Activated T-cell treated with anti-CD3 and anti-CD28 coated beads, Interleukin-2, amount 50 U/mL, for 48 hours (primary cell): ENCODE results near the gene RAB8B.

Experiments used
- DNase-seq, 2 experiments: peaks; one replicate each; pipeline ENCODE4 v3.0.0-alpha.2; 2020

Gene RAB8B

DNA sequence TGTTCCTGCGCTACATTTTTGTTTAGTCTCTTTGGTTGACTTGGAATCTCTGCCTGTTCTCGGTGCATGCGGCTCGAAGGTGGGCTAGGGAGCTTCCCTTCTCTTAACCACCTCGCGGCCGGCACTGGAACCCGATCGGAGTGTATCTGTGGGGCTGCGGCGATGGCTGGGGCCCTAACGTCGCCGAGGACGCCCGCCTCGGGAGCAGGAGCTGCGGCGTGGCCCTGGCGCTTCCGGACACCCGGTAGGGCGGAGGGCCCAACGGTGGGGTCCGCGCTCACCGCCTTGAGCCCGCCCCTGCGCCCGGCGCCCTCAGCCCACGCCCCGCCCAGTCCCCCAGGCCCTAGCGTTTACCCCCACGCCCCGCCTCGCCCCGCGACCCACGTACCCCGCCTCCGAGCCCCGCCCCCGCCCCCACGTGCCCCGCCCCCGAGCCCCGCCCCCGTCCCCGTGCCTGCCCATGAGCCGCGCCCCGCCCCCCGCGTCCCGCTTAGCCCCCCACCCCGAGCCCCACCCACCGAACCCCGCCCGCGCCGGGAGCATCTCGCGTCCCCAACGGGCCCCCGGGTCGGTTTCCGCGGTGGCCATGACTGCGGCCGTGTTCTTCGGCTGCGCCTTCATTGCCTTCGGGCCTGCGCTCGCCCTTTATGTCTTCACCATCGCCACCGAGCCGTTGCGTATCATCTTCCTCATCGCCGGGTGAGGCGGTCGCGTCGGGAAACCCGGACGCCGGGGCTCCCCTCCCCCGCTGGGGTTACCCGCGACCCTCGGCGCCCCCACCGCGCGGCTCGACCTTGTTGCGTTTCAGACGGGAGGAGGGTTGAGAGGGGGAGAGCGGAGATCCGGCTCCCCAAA is 87.9 kb downstream of the RAB8B start, which contains the start of gene APH1B:
APH1B (plus strand) TSS at position 568 of the 855 bp plus-strand sequence; CDS start at position 587, 19 bp downstream.
- peak; percentile 76 to 81 for DNase-seq

DNA sequence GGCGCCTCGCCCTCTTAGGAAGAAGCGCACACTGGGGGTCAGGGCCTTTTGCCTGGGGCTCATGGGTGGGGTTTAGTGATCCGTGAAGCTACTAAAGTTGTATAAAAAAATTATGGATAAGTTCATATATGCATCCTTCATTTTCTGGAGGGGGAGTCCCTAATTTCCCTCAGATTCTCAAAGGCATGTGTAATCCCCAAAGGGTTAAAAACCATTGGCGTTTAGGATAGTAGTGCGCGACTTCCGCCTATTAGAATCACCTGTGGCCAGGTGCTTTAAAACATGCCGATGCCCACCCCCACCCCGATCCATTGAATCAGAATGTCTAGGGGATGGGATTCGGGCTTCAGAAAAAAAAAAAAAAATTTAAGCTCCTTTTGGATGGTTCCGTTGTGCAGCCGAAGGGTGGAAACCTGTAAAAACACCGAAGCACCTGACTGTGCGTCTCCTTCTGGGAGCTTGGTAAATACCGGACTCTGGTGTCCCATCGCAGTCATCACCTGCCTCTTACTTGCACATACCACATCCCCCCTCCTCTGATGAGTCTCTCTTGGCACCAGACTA is 88.6 kb downstream of the RAB8B start:
- DNase-seq: no peak

DNA sequence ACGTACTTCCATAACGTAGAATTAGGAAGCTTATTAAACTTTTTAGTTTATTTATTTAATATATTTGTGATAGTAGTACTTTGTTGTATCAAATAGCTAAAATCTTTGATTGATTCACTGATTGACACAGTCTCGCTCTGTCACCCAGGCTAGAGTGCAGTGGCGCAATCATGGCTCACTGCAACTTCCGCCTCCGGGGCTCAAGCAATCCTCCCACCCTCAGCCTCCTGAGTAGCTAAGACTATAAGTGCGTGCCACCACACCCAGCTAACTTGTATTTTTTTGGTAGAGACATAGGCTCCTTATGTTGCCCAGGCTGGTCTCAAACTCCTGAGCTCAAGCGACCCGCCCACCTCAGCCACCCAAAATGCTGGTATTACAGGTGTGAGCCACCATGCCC is 93.7 kb downstream of the RAB8B start:
- no peak for DNase-seq

DNA sequence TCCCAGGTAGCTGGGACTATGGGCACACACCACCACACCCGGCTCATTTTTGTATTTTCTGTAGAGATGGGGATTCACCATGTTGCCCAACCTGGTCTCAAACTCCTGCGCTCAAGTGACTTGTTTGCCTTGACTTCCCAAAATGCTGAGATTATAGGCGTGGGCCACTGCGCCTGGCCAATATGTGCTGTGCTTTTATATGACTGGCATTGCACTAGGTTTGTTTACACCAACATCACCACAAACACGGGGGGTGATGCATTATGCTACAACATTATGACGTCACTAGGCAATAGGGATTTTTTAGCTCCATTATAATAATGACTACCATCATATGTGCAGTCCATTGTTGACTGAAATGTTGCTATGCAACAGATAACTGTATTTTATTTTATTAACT is 94.9 kb downstream of the RAB8B start:
- DNase-seq: no peak

DNA sequence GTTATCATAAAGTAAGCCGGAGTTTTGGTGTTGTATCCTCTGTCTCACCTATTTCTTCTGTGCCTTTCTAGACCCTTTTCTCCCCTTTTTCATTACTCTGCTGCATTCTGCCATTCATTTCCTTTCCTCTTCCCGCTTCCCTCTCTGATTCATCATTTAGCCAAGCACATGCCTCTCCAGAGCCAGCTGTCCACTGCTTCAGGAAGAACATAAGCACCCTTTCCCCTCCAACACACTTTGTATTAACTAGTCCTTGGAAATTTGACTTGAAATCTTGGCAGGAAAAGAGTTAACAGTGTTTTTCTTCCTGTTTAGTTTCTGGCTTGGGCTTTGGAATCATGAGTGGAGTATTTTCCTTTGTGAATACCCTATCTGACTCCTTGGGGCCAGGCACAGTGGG is 97.7 kb downstream of the RAB8B start:
- DNase-seq: no peak

DNA sequence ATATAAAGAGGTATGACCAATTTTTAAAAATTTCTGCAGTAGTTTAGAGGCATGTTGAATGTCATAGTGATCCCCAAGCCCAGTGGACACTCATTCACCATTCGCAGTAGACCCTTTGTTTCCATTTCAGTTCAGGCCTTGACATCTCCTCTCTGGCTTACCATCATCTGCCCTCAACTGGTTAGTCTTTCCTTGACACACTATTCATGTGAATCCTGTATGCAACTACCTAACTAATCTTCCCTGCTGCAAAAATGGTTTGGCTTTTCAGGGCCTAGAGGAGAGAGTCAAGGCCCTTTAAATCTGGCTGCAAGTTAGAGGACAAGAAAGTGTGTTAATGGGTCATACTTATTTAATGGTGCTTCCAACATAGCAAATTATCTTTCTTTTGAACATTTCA is 98.9 kb downstream of the RAB8B start:
- no peak for DNase-seq

DNA sequence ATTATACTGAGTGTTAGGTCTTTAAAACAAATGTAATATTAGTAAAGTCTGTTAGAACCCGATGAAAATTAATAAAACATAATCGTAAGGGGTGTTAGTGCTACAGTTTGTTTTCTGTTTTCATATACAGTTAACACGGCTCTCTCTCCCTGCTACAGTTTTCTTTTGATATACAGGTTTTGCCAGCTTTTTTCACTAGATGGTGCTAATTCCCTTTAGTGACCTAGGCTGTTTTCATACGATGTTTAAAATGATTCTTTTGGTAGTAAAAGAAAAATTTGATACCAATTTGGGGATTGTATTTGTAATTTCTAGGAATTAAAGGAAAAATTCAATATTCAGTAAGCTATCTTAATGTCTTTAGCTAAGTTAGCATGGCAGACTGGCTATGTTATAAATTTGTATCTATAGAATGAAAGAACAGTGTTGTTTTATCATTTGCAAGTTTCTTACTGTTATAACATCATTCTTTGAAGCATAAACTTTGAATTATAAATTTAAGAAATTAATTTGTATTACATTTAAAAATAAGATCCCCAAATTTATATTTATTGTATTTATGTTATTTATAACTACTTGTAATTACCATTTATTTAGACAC is 99.5 kb downstream of the RAB8B start:
- no peak for DNase-seq

DNA sequence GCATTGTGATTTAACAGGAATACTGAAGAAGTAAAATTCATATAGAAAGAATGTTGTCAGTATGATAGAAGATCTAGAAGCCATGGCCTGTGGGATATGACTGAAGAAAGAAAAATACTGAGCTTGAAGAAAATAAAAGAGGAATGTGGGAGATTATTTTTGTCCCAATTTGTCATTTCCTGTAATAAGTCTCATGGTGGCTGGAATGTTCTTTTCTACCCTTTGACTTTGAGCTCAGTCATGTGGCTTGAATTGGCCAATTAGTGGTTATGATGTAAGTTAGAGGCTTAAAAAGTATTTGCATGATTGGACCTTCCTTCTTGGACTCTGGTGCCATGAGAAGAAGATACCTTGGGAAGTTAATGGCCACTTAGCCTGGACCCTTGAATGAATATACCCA is 102.1 kb downstream of the RAB8B start:
- no peak for DNase-seq

DNA sequence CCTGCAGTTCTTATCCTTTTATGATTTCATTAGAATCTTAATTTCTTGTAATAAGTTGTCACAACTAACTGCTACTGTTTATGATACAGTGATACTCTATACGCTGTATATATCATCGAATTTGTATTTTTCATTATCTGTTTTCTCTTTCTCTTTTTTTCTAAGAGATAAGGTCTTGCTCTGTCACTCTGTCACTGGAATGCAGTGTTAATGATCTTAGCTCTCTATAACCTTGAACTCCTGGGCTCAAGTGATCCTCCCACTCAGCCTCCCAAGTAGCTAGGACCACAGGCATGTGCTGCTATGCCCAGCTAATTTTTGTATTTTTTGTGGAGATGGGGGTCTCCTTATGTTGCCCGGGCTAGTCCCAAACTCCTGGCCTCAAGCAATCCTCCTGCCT is 102.8 kb downstream of the RAB8B start:
- DNase-seq: no peak

DNA sequence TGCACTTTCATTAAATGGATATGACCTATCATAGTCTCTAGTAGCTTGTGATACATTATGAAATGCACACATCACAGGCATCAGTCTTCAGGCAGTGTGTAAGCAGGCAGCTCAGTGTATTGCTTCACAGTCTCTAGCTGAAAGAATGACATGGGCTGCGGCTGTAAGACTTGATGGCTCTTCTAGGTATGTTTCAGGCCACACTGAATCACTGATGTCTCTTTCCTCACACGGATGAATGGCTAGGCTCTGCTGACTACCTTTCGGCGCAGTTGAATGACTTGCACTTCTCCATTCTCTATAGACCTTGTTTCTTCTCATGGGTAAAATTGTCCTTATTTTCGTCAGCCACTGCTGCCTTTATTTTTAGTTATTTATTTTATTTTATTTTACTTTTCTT is 103.4 kb downstream of the RAB8B start:
- DNase-seq: no peak

DNA sequence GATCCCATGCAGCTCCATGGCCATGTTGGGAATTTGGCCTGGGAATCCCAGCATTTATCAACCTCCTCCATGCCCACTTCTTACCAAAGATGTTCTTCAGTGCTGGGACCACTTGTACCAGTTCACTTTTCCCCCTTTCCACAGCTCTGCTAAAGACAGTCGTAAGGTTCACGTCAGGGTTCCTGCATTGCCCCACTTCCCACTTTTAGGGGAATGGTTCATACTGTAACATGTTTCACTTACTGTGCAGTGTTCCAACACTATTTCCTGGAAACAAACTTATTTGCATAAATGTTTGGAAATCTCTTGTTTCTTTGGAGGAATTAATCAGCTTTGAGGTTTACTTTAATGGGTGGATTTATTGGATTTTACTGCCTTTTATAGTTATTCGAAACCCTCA is 105.0 kb downstream of the RAB8B start:
- DNase-seq: no peak

DNA sequence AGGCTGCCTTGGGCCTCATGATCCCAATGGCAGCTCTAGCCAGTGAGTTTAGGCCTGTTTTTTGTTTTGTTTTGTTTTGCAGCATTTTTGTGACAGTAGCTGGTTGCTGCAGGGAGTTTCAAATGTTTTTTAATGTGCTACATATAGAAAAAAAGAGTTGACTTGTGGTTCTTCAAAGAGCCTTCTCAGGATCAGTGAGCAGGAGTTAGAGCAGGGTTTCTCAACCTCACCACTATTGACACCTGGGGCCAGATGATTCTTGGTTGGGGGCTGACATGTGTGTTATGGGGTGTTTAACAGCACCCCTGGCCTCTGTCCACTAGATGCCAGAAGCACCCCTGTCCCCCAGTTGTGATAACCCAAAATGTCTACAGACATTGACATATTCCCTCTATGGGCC is 105.9 kb downstream of the RAB8B start:
- no peak for DNase-seq

DNA sequence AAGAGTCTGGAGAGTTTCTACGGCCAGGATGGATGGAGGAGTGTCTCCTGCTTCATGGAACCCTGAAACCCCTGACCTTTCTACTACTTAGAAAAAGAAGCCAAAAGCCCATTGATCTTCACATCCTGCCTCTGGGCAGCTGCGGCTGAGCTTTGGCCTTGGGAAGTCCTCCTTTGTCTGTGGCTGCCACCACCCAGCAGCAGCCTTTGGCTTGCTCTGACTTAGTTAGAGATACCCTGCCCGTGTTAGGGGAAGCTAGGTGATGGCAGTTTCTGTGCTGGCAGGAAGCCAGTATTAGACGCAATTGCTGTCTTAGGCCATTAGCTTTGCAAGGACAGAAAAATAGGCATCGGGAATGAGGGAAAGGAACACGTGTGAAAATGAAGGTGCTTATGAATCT is 106.8 kb downstream of the RAB8B start:
- no peak for DNase-seq

DNA sequence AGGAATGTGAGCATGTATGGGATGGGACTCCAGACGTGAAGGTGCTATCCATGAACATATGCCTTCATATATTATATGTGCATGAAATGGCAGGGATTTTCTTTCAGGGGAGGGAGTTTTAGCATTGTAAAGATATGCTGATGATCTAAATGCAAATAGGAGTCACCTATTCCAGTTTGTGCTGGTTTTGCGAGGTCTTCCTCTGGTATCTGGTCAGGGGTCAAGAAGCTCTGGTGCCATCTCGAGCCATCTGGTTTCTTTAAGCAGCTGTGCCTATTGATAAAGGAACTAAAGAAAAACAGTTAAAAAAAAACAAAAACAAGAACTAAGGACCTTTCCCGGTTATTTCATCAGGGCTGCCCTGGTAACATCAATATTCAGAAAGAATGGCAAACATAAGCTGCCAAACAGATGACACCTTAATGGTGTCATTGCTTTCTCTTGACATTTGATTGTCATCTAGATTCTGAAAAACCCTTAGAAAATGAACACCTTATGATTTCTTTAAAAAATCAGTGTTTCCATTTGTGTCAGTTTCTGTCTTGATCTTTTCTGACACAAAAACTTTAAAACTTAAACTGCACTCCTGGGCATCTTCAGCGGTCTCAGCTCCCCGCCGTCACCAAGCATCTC is 110.7 kb downstream of the RAB8B start:
- DNase-seq: no peak

DNA sequence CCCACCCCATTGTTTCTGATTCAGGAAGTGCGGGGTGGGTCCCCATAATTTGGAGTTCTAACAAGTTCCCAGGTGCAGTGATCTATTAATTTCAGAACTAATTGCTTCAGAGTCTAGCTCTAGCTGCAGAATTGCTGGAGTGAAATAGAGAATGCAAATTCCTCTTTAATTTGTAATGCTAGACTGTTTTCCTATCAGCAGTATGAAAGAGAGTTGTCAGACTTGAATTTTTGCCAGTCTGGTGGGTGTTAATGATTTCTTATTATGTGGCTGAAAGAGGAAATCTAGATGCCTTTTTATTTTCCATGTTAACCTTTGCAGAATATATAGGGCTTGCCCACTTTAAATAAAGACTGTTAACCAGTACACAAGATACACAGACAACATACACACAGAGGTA is 111.7 kb downstream of the RAB8B start:
- no peak for DNase-seq

DNA sequence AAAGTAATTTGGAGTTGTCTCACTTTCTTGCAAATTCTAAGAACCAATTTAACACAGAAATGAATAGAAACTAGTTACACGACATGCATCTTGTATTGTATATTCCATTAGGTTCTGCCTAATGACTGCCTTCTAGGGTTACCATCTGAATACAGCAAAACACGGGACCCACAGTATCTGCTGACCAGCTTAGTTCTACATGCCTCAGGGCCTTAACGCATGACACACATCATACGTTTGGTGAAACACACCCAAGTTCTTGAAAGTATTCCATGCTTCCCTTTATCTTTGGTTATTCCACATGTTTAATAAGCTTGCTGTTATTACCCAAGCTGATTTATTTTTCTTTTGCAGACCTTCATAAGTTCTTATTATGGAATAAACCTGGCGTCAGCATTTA is 115.9 kb downstream of the RAB8B start:
- DNase-seq: no peak

DNA sequence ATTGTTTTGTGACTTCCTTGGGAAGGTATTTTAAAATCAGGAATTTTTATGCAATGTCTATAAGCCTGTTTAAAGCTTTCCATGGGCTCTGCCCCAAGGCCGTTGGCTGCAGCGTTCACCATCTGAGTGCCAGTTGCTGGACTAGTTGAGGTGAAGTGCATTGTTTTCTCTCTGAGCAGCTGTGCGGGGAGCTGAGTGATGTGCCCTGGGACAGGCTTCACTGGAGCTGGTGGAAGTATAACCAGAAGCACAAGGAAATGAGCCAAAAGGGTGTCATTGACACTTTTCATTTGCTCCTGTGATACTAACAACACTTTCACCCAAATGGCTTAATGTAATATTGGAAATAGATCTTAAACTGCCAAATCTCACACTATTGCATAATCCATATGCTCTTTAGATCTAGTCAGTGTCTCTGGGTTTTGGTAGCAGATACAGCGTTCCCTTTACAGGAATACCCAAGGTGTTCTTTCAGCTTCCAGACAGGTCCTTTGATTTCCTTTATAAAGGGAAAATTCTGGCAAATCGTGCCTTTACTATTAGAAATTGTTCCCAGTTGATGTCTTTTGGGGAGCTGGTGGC is 117.2 kb downstream of the RAB8B start:
- no peak for DNase-seq

DNA sequence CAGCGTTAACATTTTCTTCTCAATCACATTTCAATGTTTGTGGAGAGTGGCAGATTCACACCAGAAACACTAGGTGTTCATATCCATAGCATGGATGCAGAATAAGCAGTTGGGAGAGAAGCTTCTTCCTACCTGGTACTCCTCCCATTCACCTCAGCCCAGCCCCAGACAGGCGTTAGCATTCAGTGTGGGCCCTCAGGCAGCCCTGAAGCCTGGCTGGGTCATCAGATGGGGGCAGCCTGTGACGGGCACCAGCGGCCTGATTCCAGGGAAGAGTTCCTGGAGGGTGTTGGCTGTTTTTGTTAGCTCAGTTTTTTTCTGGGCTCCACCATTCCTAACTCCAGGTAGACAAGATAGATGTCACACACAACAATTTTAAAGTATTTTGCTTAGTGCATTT is 119.1 kb downstream of the RAB8B start:
- DNase-seq: no peak

DNA sequence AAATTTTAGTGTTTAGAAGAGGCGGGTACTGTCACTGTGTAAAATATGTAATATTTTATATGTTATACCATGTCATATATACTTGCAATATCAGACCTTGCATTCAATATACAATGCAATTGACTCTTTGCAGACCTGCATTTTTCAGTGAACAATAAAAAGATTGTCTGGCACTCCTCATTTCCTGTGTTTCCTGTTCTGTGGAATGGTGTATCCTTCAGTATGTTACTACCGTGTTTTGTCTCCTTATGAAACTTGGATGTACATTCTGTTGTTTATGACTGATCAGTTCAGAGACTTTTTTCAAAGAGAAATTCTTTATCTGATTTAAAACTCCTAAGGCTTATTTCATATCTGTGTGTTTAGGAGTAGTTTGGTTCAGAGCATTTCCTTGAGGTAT is 119.5 kb downstream of the RAB8B start:
- no peak for DNase-seq

DNA sequence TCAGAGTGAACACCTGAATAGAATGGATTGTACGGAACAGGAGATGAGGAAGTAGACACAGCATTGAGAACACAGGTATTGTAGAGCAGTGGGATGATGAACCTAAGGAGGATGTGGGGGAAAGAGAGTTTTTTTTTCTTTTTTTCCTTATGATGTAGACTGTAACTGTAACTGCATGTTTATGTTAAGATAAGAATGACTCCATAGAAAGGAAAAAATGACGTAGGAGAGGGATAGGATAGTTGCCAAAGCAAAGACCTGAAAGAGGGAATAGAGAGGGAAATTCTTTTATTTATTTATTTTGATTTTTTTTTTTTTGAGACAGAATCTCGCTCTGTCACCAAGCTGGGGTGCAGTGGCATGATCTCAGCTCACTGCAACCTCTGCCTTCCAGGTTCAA is 121.2 kb downstream of the RAB8B start:
- DNase-seq: no peak

DNA sequence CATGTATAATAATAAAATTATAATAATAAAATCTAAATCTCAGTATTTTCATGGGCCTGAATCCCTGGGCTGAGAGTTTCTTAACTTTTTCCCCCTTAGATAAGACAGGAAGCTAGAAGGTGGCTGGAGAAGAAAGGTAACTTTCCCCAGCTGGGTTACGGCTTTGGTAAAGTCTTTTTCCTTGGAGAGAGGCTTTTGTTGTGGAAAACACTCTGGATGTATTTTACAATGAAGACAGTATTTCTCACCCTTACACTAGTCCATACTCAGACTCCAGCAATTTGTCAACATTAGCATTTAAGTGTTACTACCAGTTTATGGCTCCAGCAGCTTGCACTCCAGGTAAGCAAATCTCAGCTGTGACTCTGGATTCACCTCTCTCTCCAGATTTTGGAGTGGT is 122.9 kb downstream of the RAB8B start:
- no peak for DNase-seq

DNA sequence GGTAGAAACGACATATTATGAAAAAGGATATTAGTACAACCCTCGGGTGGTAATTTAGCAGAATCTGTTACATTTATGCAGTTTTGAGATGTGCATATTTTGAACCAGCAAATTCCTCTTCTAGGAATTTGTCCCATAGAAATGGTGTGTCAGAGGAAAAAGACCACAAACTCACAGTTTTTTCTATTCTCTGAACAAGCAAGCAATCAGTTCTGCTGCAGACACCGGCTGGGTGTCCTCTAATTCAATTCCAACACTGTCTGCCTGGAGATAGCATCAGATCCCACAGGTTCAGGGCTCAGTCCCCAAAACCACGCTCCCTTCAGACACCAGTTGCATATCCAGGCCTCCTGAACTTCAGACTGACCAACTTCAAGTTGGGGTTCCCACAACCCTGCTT is 124.4 kb downstream of the RAB8B start:
- no peak for DNase-seq

DNA sequence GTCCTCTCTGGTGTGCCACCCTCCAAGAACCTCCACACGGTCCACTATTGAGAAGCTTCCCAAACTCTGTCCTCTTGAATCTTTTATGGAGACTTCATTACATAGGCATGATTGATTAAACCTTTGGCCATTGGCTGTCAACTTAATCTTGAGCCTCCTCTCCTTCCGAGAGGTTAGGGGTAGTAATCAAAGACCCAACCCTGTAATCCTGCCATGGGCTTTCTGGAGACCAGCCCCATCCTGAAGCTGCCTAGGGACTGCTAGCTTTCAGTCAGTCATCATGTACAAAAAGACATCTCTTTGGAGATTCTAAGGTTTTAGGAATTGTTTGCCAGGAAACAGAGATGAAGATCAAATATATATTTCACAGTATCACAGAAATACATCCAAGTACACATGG is 125.0 kb downstream of the RAB8B start:
- DNase-seq: no peak
